PFSK-1 (cell line): ENCODE measurements around the gene UBL3.

Experiments
- POLR2AphosphoS5 ChIP-seq: IDR thresholded peaks from 2 replicates; pipeline ENCODE4 v1.6.1; 2012; ENCODE audit warnings: low read depth, mild to moderate bottlenecking, control low read depth, low read length, moderate library complexity
- REST ChIP-seq, 2 experiments: IDR thresholded peaks; 2 replicates each; pipeline versions ENCODE4 v1.6.1 to v1.8.0; 2011 to 2012; ENCODE audit warnings: low read depth in 2 of 2, low read length in 2 of 2, control low read depth in 1 of 2, inconsistent platforms in 1 of 2, mild to moderate bottlenecking in 1 of 2, moderate library complexity in 1 of 2; ENCODE audit not compliant: insufficient read depth in 1 of 2

DNA sequence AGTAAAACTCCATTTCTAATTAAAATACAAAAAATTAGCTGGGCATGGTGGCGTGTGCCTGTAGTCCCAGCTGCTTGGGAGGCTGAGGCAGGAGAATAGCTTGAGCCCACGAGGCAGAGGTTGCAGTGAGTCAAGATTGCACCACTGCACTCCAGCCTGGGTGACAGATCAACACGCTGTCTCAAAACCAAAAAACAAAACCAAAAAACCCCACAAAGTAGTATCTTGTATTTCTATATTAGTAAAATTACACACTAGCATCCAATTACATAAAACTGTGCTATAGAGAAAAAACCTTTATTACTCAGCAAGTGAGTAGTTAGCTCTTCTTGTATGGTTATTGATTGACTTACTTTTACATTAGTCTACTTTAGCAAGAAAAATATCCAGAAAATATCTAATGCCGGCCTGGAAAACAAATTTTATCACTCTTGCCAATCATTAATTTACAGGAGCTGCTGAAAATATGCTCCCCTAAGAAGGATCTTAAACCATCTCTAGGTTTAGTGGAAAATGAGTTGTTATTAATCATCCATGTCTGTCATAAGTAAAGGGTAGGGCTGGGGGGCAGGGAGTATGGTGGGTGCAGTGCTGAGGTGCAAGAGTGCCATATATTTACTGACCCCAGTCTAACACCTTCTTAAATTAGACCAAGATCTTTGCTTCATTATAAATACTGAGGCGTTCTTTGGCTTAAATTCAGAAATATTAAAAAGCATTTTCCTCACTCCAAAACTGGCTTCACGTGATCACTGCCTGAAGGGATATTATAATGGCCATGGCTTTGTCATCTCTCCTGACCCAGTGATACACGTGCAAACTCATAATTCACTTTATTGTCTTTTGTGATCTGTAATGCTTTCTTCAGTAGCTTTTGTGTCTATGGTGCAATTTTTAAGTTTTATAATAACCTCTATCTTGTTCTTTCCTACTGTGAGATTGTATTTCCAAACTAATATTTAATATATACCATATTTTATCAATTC lies 44.1 kb downstream of the UBL3 start:
- no peak for TF ChIP-seq REST (IDR thresholded peaks at IDR 0.05; ENCODE audit: insufficient read depth in 1 of 2, low read depth in 2 of 2, low read length in 2 of 2)
- no peak for TF ChIP-seq POLR2AphosphoS5
